PC-9 (cell line): ENCODE data around the gene SMTNL2. TPM values are rescaled to one million over a fixed set of nuclear protein-coding genes. Genes with fewer than 3 reads are reported as not detected.

ENCODE experiments used
- BruUV-seq: library from RNA; stranded (reverse); fragments of 400-500 nt; replicated peaks from 2 replicates; lab custom pipeline; 2021; lab: Mats Ljungman, UMichigan
- CTCF ChIA-PET: fragments of 300-600 bp; sonication (Branson Sonifier 250); formaldehyde crosslinking; loops from one replicate; lab custom pipeline; 2022; ENCODE audit warnings: antibody characterized with exemption; lab: Charles Lee
- POLR2A ChIA-PET: fragments of 300-600 bp; sonication (Branson Sonifier 250); formaldehyde crosslinking; loops from one replicate; lab custom pipeline; 2022; ENCODE audit warnings: antibody characterized with exemption; ENCODE audit not compliant: unreplicated experiment; lab: Charles Lee
- DNase-seq, 2 experiments: peaks; one replicate each; pipeline versions ENCODE4 v3.0.0 to v3.0.0-alpha.2; 2015 to 2022; ENCODE audit warnings: mixed read lengths in 1 of 2
- H2AFZ ChIP-seq: fragments of 200-600 bp; sonication (generic); 2 replicates; pipeline ENCODE4 v1.8.1; 2017; ENCODE audit warnings: antibody characterized with exemption
- H3F3A ChIP-seq: fragments of 200-600 bp; sonication (generic); 2 replicates; pipeline ENCODE4 v1.8.1; 2017; ENCODE audit warnings: antibody characterized with exemption, mild to moderate bottlenecking, low read depth; ENCODE audit not compliant: insufficient read depth
- H3K27ac ChIP-seq: fragments of 200-600 bp; sonication (generic); 2 replicates; pipeline ENCODE4 v1.6.1; 2016; ENCODE audit warnings: mixed run types
- H3K27me3 ChIP-seq: fragments of 200-600 bp; sonication (generic); 2 replicates; pipeline ENCODE4 v1.6.1; 2016; ENCODE audit warnings: low read depth, mixed run types; ENCODE audit not compliant: insufficient read depth
- H3K36me3 ChIP-seq: fragments of 200-600 bp; sonication (generic); 2 replicates; pipeline ENCODE4 v1.6.1; 2016; ENCODE audit warnings: low read depth, mixed run types
- H3K4me1 ChIP-seq: fragments of 200-600 bp; sonication (generic); replicated peaks from 2 replicates; pipeline ENCODE4 v1.6.1; 2016; ENCODE audit warnings: mixed run types; ENCODE audit not compliant: insufficient read depth
- H3K4me2 ChIP-seq: fragments of 200-600 bp; sonication (generic); 2 replicates; pipeline ENCODE4 v1.6.1; 2017; ENCODE audit warnings: mixed run types
- H3K4me3 ChIP-seq: fragments of 200-600 bp; sonication (generic); 2 replicates; pipeline ENCODE4 v1.6.1; 2016; ENCODE audit warnings: mixed run types
- H3K79me2 ChIP-seq: fragments of 200-600 bp; sonication (generic); 2 replicates; pipeline ENCODE4 v1.6.1; 2017; ENCODE audit warnings: low read depth, mixed run types
- H3K9me2 ChIP-seq: fragments of 200-600 bp; sonication (generic); 2 replicates; pipeline ENCODE4 v1.8.1; 2017; ENCODE audit warnings: mild to moderate bottlenecking; ENCODE audit not compliant: insufficient read depth
- H3K9me3 ChIP-seq: fragments of 200-600 bp; sonication (generic); 2 replicates; pipeline ENCODE4 v1.8.1; 2016; ENCODE audit warnings: low read depth; ENCODE audit not compliant: insufficient read depth
- H4K20me1 ChIP-seq: fragments of 200-600 bp; sonication (generic); 2 replicates; pipeline ENCODE4 v1.8.1; 2017; ENCODE audit not compliant: insufficient read depth
- CTCF ChIP-seq: fragments of 200-600 bp; sonication (generic); conservative IDR thresholded peaks from 2 replicates; pipeline ENCODE4 v1.6.1; 2017; ENCODE audit warnings: mixed run types, antibody characterized with exemption, mild to moderate bottlenecking, moderate library complexity
- EZH2 ChIP-seq: fragments of 200-600 bp; sonication (generic); IDR thresholded peaks from 2 replicates; pipeline ENCODE4 v1.8.0; 2017; ENCODE audit warnings: antibody characterized with exemption, low read depth
- intact Hi-C: fragments of 100-400 bp; cut with micrococcal nuclease; formaldehyde crosslinking; loops from one replicate; pipeline ENCODE4 v1.10.0; 2022; ENCODE audit not compliant: unreplicated experiment
- total RNA-seq: library from RNA; stranded (reverse); gene quantifications from 2 replicates; pipeline ENCODE4 v1.2.3, GENCODE V29; 2021

Gene SMTNL2
- total RNA-seq, 1 experiment from 2014 or later = not detected

- CTCF ChIA-PET = interaction anchor here (0.7 kb wide), 1 partner anchor 203 kb away, joined by 3 read pairs; no protein-coding TSS in a partner anchor
- Histone ChIP-seq H3K27me3 (no peaks in the 10 kb centered on the region), H3F3A (peaks cover 86% of the 10 kb centered on the region), H2AFZ (no peak overlapping the region), H3K4me2 (no peak overlapping the region), H4K20me1 (peaks cover 52% of the 10 kb centered on the region), H3K27ac (0 out of 2 replicates have a peak overlapping the region, but pooled peaks have one; percentile 19), H3K79me2 (no peaks in the 10 kb centered on the region), H3K36me3 (peaks cover 29% of the 10 kb centered on the region; the same call in 1 of the 2 replicates), H3K9me2 (no peaks in the 10 kb centered on the region), H3K4me1 (no peaks in the 10 kb centered on the region), H3K4me3 (no peak overlapping the region), H3K9me3 (no peaks in the 10 kb centered on the region)
- DNase-seq = no peak
- BruUV-seq = no TSS peak
- intact Hi-C loops = loop anchor here (5.0 kb wide), 1 partner anchor 120 kb away; no protein-coding TSS in a partner anchor
- POLR2A ChIA-PET = no interaction called here
- TF ChIP-seq EZH2 = no peak
Measured at GRCh38 chr17:4542003-4542725, 42.2 kb upstream of the SMTNL2 start.

GRCh38 chr17:4542726-4543191 is 41.6 kb upstream of the SMTNL2 start:
- Histone ChIP-seq H3F3A (peaks cover 80% of the 10 kb centered on the region), H4K20me1 (peaks cover 50% of the 10 kb centered on the region), H2AFZ (no peak overlapping the region), H3K9me2 (no peaks in the 10 kb centered on the region), H3K36me3 (peaks cover 27% of the 10 kb centered on the region; the same call in 1 of the 2 replicates), H3K9me3 (no peaks in the 10 kb centered on the region), H3K4me2 (no peak overlapping the region), H3K79me2 (no peaks in the 10 kb centered on the region), H3K4me3 (no peak overlapping the region), H3K27ac (peak overlapping the region; percentile 2; the same call in 1 of the 2 replicates), H3K4me1 (no peaks in the 10 kb centered on the region), H3K27me3 (no peaks in the 10 kb centered on the region)
- ChIA-PET POLR2A (no interaction called here), CTCF (interaction anchor here (0.7 kb wide), 1 partner anchor 203 kb away, joined by 3 read pairs; no protein-coding TSS in a partner anchor)
- TF ChIP-seq EZH2 = no peak
- no peak for TF ChIP-seq CTCF
- intact Hi-C loops = loop anchor here (5.0 kb wide), 1 partner anchor 120 kb away; no protein-coding TSS in a partner anchor
- DNase-seq = no peak
- no TSS peak for BruUV-seq

GRCh38 chr17:4543557-4544026 is 40.7 kb upstream of the SMTNL2 start:
- no peaks in the 10 kb centered on the region for H3K27me3 ChIP-seq
- H3K4me1 ChIP-seq = no peaks in the 10 kb centered on the region
- H3K36me3 ChIP-seq = peaks cover 28% of the 10 kb centered on the region; the same call in 1 of the 2 replicates
- no peak for DNase-seq
- no peaks in the 10 kb centered on the region for H3K9me3 ChIP-seq
- no peak overlapping the region for H3K27ac ChIP-seq
- H3K4me2 ChIP-seq = no peak overlapping the region
- CTCF ChIA-PET = no interaction called here
- H3K9me2 ChIP-seq = no peaks in the 10 kb centered on the region
- TF ChIP-seq EZH2 (no peak), CTCF (no peak)
- BruUV-seq = no TSS peak
- H2AFZ ChIP-seq = no peak overlapping the region
- intact Hi-C loops = loop anchor here (5.0 kb wide), 1 partner anchor 121 kb away; no protein-coding TSS in a partner anchor
- H3K4me3 ChIP-seq = no peak overlapping the region
- H3K79me2 ChIP-seq = no peaks in the 10 kb centered on the region
- POLR2A ChIA-PET = no interaction called here
- H3F3A ChIP-seq = peaks cover 79% of the 10 kb centered on the region
- peaks cover 42% of the 10 kb centered on the region for H4K20me1 ChIP-seq
